Kidney tubule cell (primary cell): ENCODE data around the gene PRF1.

ENCODE experiments used
- DNase-seq: peaks from one replicate; pipeline ENCODE4 v3.0.0-alpha.2; 2018; ENCODE audit warnings: low spot score

The PRF1 gene

DNA sequence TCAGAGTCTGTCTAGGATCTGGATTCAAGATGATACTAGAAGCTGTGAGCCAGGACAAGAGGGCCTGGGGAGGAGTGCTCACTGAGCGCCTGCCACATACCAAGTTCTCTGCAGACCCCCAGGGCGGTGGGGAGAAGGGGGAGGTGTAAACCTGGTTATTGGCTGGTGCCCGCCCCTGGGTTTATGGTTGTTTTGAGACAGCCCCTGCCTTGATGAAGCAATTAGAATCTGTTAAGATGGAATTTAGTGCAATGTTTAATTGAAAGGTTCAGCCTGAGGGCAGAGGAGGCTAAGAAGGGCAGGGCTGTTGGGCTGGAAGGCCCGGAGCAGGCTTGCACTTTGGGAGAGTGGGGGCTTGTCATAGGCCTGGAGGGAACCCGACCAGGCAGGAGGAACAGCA is 42.7 kb downstream of the PRF1 start:
- no peak for DNase-seq

DNA sequence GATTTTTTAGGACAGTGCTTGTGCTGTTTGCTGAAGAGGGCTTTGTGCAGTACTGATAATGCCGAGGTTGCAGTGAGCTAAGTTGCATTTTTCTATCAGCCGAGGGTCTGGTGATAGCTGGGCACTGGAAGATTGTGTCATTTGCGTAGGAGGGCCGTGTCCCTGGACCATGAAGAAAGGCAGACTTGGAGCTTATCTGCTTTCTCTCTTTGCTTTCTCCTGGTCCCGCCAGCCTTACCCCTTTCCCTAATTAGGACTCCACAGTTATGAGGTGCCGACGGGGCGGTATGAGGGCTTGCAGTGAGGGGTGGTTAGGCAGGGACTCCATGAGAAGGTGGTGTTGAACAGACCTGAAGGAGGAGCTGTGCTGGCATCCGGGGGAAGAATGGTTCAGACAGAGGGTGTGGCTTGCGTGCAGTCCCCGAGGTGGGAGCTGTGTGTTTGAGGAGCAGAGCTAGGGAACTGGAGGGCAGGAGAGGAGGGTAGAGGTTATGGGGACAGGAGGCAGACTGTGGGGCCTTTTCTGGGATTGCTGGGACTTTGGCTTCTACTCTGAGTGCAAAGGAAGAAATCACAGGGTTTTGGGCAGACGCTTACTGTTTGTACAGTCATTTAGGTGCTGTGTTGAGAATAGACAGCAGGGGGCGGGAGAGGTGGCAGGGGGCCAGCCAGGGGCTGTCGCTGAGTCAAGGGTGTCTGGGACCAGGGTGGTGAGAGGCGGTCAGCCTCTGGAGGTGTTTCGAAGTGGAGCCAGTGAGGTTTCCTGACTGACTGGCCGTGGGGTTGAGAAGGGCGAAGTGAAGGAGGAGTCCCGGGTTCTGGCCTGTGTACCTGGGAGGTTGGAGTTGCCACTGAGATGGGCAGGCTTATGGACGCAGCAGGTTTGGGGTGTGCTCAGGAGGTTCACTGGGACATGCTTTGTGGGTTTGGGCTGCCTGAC is 43.4 kb downstream of the PRF1 start:
- DNase-seq = peak; percentile 74

- no peak for DNase-seq
Observed at GRCh38 chr10:70558295-70558694, 44.2 kb downstream of the PRF1 start.

GRCh38 chr10:70557876-70558275 is 44.7 kb downstream of the PRF1 start:
- DNase-seq = peak; percentile 30

DNA sequence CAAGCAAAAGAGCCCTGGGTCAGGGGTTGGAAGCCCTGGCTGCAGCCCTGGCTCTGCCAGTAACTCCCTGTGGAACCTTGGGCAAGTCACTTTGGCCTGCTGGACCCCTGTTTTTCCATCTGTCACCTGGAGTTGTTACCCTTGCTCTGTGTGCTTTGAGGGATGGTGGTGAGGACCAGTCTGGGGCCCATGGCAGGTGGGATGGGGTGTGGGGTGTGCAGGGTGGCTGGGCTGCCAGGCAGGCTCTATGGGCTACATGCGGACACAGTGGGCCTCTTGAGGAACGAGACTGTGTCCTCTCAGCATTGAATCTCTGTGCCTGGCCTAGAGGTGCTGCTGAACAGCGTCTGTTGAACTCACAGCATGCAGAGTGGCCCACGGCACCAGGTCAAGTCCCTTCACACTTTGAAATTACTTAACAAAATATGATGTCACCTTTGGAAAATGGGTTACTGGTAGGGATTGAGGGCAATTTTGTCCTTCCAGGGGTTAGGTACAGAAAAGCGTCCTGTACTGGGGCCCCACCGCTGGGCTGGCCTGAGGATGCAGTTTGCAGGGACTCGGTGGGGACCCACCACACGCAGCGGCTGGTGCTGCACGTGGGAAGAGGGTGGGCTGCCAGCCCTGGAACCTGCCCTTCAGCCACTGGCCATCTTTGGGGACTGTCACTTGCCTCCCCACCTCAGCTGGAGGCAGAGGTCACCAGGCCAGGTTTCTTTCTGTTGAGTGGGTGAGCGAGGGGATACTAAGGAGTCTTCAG is 45.3 kb downstream of the PRF1 start:
- DNase-seq = no peak

DNA sequence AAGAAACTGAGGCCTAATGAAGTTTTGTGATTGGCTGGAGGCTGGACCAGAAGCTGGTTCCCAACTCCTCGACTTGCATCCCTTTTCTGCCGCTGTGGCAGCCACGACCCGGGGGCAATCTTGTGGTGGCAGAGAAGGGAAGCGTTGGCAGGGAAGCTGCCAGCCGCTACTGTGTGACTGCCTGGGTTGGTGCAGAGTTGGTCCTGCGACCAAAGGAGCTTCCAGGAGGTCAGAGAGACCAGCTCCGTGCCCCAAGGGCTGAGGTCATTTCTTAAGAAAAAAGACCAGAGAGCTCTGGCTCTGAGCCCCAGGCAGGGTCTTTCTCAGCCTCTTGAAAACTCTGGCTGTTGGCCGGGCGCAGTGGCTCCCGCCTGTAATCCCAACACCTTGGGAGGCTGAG is 47.2 kb downstream of the PRF1 start:
- DNase-seq = no peak

GRCh38 chr10:70552586-70552985 is 50.0 kb downstream of the PRF1 start:
- DNase-seq = no peak

GRCh38 chr10:70551971-70552422 is 50.5 kb downstream of the PRF1 start:
- peak; percentile 75 for DNase-seq

GRCh38 chr10:70551466-70551865 is 51.1 kb downstream of the PRF1 start:
- no peak for DNase-seq

DNA sequence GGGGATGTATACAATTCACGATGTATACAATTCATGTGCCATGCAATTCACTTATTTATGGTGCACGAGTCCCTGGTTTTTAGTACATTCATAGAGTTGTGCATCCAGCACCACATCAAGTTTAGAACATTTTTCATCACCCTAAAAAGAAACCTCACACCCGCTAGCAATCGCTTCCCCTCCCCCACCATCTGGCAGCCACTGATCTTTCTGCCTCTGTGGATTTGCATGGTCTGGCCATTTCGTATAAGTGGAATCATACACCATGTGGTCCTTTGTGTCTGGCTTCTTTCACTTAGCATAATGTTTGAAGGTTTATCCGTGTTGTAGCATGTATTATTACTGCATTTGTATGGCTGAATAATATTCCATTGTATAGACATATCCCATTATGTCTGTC is 52.1 kb downstream of the PRF1 start:
- DNase-seq = no peak

- peak; percentile 64 for DNase-seq
Observed at GRCh38 chr10:70549962-70550458, 52.5 kb downstream of the PRF1 start.

DNA sequence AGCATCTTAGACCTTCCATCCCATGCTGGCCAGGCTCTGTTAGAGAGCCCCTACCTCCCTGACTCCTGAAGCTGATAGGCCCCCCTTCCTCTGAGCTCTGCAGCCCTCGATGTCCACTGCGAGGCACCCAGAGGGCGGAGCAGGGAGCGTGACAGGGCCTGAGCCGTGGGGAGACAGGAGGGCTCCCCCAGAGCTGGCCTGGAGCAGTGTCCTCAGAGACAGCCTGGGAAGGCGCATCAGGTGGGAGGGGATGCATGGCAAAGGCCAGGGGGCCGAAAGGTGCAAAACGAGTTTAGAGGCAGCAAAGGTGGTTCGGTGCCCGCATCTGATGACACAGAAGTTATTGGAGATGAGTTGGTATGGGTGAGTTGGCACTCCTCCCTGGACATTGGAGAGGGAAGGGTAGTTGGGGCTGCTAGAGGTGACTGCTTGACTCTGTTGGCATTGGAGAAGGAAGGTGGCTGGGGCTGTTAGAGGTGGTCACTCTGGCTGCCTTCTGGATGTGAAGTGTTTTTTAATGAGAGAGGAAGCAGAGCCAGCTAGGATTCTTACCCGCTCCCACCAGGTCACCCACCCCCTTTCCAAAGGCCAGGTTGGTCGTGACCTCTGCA is 53.1 kb downstream of the PRF1 start:
- no peak for DNase-seq
